SK-N-SH (cell line): ENCODE measurements around the gene HOXD13. TPM values are rescaled to one million over a fixed set of nuclear protein-coding genes. Genes with fewer than 3 reads are reported as not detected.

Experiments
- CTCF ChIA-PET: fragments of 300-600, 350-600 bp; formaldehyde crosslinking; extraction: SDS; loops from one replicate; lab custom pipeline; 2021; lab: Yijun Ruan, JAX
- POLR2A ChIA-PET: fragments of 350-600 bp; sonication (Branson Sonifier 250); formaldehyde crosslinking; extraction: SDS; loops from one replicate; lab custom pipeline; 2020; ENCODE audit warnings: antibody characterized with exemption, inconsistent platforms; lab: Yijun Ruan, JAX
- DNase-seq: peaks from one replicate; pipeline ENCODE4 v3.0.0; 2012
- H2AFZ ChIP-seq: fragments of 200-600 bp; sonication (generic); 2 replicates; pipeline ENCODE4 v1.8.1; 2016; ENCODE audit warnings: antibody characterized with exemption, mild to moderate bottlenecking, low read depth
- H3F3A ChIP-seq: fragments of 200-600 bp; sonication (generic); replicated peaks from 2 replicates; pipeline ENCODE3; 2016; ENCODE audit warnings: antibody characterized with exemption, mild to moderate bottlenecking; ENCODE audit not compliant: insufficient read depth
- H3K27ac ChIP-seq, 2 experiments: fragments of 200-500 bp in 1 of 2; fragments of 200-600 bp in 1 of 2; sonication (Bioruptor generic) in 1 of 2; sonication (generic), shearing (Covaris generic) in 1 of 2; 2 replicates each; pipeline versions ENCODE4 v1.5.1 to v1.6.1; 2014 to 2016; ENCODE audit warnings: low read depth in 2 of 2, inconsistent platforms in 1 of 2, low read length in 1 of 2, mild to moderate bottlenecking in 1 of 2, mixed read lengths in 1 of 2
- H3K27me3 ChIP-seq: fragments of 200-600 bp; sonication (generic), shearing (Covaris generic); 2 replicates; pipeline ENCODE4 v1.6.1; 2016; ENCODE audit warnings: mixed run types; ENCODE audit not compliant: insufficient read depth
- H3K36me3 ChIP-seq, 2 experiments: fragments of 200-500 bp in 1 of 2; fragments of 200-600 bp in 1 of 2; sonication (Bioruptor generic) in 1 of 2; sonication (generic) in 1 of 2; replicated peaks in 1 of 2; 2 replicates each; pipeline versions ENCODE3 to v1.5.1; 2014 to 2016; ENCODE audit warnings: low read length in 1 of 2, mild to moderate bottlenecking in 1 of 2; ENCODE audit not compliant: insufficient read depth in 2 of 2, control insufficient read depth in 1 of 2
- H3K4me1 ChIP-seq, 2 experiments: fragments of 200-500 bp in 1 of 2; fragments of 200-600 bp in 1 of 2; sonication (Bioruptor generic) in 1 of 2; sonication (generic), shearing (Covaris generic) in 1 of 2; 2 replicates each; pipeline versions ENCODE4 v1.5.1 to v1.6.1; 2014 to 2016; ENCODE audit warnings: low read depth in 1 of 2, low read length in 1 of 2, mixed run types in 1 of 2; ENCODE audit not compliant: insufficient read depth in 2 of 2, control insufficient read depth in 1 of 2
- H3K4me2 ChIP-seq: fragments of 200-600 bp; sonication (generic), shearing (Covaris generic); 2 replicates; pipeline ENCODE4 v1.6.1; 2017; ENCODE audit warnings: mixed run types
- H3K4me3 ChIP-seq, 2 experiments: fragments of 200-500 bp in 1 of 2; fragments of 200-600 bp in 1 of 2; sonication (Bioruptor generic) in 1 of 2; sonication (generic), shearing (Covaris generic) in 1 of 2; 2 replicates each; pipeline versions ENCODE4 v1.5.1 to v1.8.1; 2014 to 2016; ENCODE audit warnings: low read depth in 2 of 2, inconsistent platforms in 1 of 2, low read length in 1 of 2, mild to moderate bottlenecking in 1 of 2, mixed read lengths in 1 of 2, moderate library complexity in 1 of 2
- H3K79me2 ChIP-seq: fragments of 200-600 bp; sonication (generic); 2 replicates; pipeline ENCODE4 v1.8.1; 2017; ENCODE audit warnings: mild to moderate bottlenecking; ENCODE audit not compliant: insufficient read depth
- H3K9ac ChIP-seq: fragments of 200-600 bp; sonication (generic); 2 replicates; pipeline ENCODE4 v1.6.1; 2017; ENCODE audit warnings: mixed run types
- H3K9me2 ChIP-seq: fragments of 200-600 bp; sonication (generic); 2 replicates; pipeline ENCODE4 v1.6.1; 2017; ENCODE audit warnings: mixed run types
- H3K9me3 ChIP-seq: fragments of 200-600 bp; sonication (generic); 2 replicates; pipeline ENCODE4 v1.6.1; 2017; ENCODE audit warnings: mixed run types, mild to moderate bottlenecking, moderate library complexity
- H4K20me1 ChIP-seq: fragments of 200-600 bp; sonication (generic); 2 replicates; pipeline ENCODE4 v1.6.1; 2017; ENCODE audit warnings: mild to moderate bottlenecking, mixed run types; ENCODE audit not compliant: insufficient read depth
- CHD2 ChIP-seq: fragments of 150-350 bp; IDR thresholded peaks from 2 replicates; pipeline ENCODE4 v1.6.1; 2018; ENCODE audit warnings: low read length; ENCODE audit not compliant: partially characterized antibody
- CTCF ChIP-seq: fragments of 200-600 bp; sonication (generic); IDR thresholded peaks from 2 replicates; pipeline ENCODE4 v1.6.1; 2017; ENCODE audit warnings: antibody characterized with exemption, mild to moderate bottlenecking, moderate library complexity
- EP300 ChIP-seq, 2 experiments: IDR thresholded peaks; 2 replicates each; pipeline versions ENCODE4 v1.4.0 to v1.6.1; 2012; ENCODE audit warnings: borderline replicate concordance in 1 of 2, low read depth in 1 of 2, low read length in 1 of 2
- GABPA ChIP-seq: IDR thresholded peaks from 2 replicates; pipeline ENCODE4 v1.4.0; 2012; ENCODE audit warnings: low read depth, mild to moderate bottlenecking
- GATA2 ChIP-seq: sonication (generic); formaldehyde crosslinking; IDR thresholded peaks from 2 replicates; pipeline ENCODE4 v1.5.0; 2020; ENCODE audit warnings: mild to moderate bottlenecking, missing genetic modification reagents
- JUND ChIP-seq: IDR thresholded peaks from 2 replicates; pipeline ENCODE4 v1.4.0; 2012
- MAX ChIP-seq: IDR thresholded peaks from 2 replicates; pipeline ENCODE4 v1.4.0; 2012; ENCODE audit warnings: low read depth
- MEF2A ChIP-seq: IDR thresholded peaks from 2 replicates; pipeline ENCODE4 v1.4.0; 2012; ENCODE audit warnings: low read depth, borderline replicate concordance
- NRF1 ChIP-seq: IDR thresholded peaks from 2 replicates; pipeline ENCODE4 v1.6.1; 2012; ENCODE audit warnings: low read depth, mild to moderate bottlenecking, low read length
- POLR2AphosphoS5 ChIP-seq: IDR thresholded peaks from 2 replicates; pipeline ENCODE4 v1.6.1; 2012; ENCODE audit warnings: low read depth, low read length
- RCOR1 ChIP-seq: fragments of 150-350 bp; IDR thresholded peaks from 2 replicates; pipeline ENCODE4 v1.6.1; 2017; ENCODE audit warnings: antibody characterized with exemption, low read length
- REST ChIP-seq: IDR thresholded peaks from 2 replicates; pipeline ENCODE4 v1.6.1; 2012; ENCODE audit warnings: mild to moderate bottlenecking, low read depth, low read length, moderate library complexity
- SMC3 ChIP-seq: IDR thresholded peaks from 2 replicates; pipeline ENCODE4 v1.6.1; 2012; ENCODE audit warnings: low read depth, low read length, improper control_type of control experiment
- TAF1 ChIP-seq: IDR thresholded peaks from 2 replicates; pipeline ENCODE4 v1.6.1; 2012; ENCODE audit warnings: low read depth, mild to moderate bottlenecking, low read length, moderate library complexity, borderline replicate concordance
- TCF12 ChIP-seq: IDR thresholded peaks from 2 replicates; pipeline ENCODE4 v1.4.0; 2012
- TEAD4 ChIP-seq: IDR thresholded peaks from 2 replicates; pipeline ENCODE4 v1.4.0; 2012; ENCODE audit warnings: mild to moderate bottlenecking, borderline replicate concordance; ENCODE audit not compliant: insufficient read depth
- USF2 ChIP-seq: fragments of 150-350 bp; IDR thresholded peaks from 2 replicates; pipeline ENCODE4 v1.6.1; 2017; ENCODE audit warnings: antibody characterized with exemption, low read length, low read depth, borderline replicate concordance
- WGBS: methylation state at CpG from one replicate; pipeline ENCODE4 v1.1.6; 2017; ENCODE audit warnings: low lambda C conversion rate; 5-methylcytosine and 5-hydroxymethylcytosine counted together
- polyA plus RNA-seq, 3 experiments: library from polyadenylated mRNA; depleted of rRNA; stranded (reverse); fragments of >200 nt; gene quantifications; 2 replicates each; pipeline ENCODE4 v1.2.3, GENCODE V29; 2012

HOXD13 gene
- not detected in 2 replicates for polyA plus RNA-seq (2012; rRNA removed)
- polyA plus RNA-seq (2012; cell fraction: cytosol; rRNA removed) = 0.01 TPM in 1 of 2 replicates, not detected in the other
- polyA plus RNA-seq (2012; cell fraction: nucleus; rRNA removed) = not detected in 2 replicates

GRCh38 chr2:176092270-176093144, at the start of gene HOXD13:
Gene HOXD13 (plus strand): TSS chr2:176092721. CDS start chr2:176092891, 170 bp downstream.
- Histone ChIP-seq H2AFZ (no peak within 1 kb of the TSS), H3F3A (no peaks in the 10 kb centered on the region), H3K9me3 (no peaks in the 10 kb centered on the region), H4K20me1 (no peaks in the 10 kb centered on the region), H3K27ac (no peak within 1 kb of the TSS), H3K36me3 (no peaks in the 10 kb centered on the region), H3K4me1 (peaks cover 0 to 19% of the 10 kb centered on the region in 2 experiments; a peak in 1 of 4 replicates), H3K9ac (no peak within 1 kb of the TSS), H3K9me2 (no peaks in the 10 kb centered on the region), H3K27me3 (peaks cover 94% of the 10 kb centered on the region), H3K4me3 (peak within 1 kb of the TSS in 1 of 2 experiments; percentile 38; a peak in 3 of 4 replicates), H3K79me2 (no peaks in the 10 kb centered on the region), H3K4me2 (peak within 1 kb of the TSS; percentile 65; the same call in 1 of the 2 replicates)
- TF ChIP-seq CHD2 = no peak
- TF ChIP-seq EP300 (IDR thresholded peaks at IDR 0.05; ENCODE audit: borderline replicate concordance in 1 of 2, low read depth in 1 of 2, low read length in 1 of 2) = no peak
- no peak for TF ChIP-seq GABPA
- no peak for TF ChIP-seq SMC3
- no peak for TF ChIP-seq JUND
- TF ChIP-seq TEAD4 = no peak
- no peak for TF ChIP-seq MAX
- no peak for TF ChIP-seq RCOR1
- no peak for TF ChIP-seq MEF2A
- TF ChIP-seq TCF12 = no peak
- no peak for TF ChIP-seq NRF1
- no peak for TF ChIP-seq CTCF
- TF ChIP-seq REST = no peak
- TF ChIP-seq USF2 = no peak
- TF ChIP-seq TAF1 = no peak
- TF ChIP-seq POLR2AphosphoS5 = no peak
- no peak for TF ChIP-seq GATA2 (CRISPR knock-in tag)
- POLR2A ChIA-PET = interaction anchor here (0.7 kb wide), 1 partner anchor 111 kb away, joined by 3 read pairs; no protein-coding TSS in a partner anchor
- 6% methylated on average over 33 of the region's 95 CpGs for WGBS
- peak; percentile 72 for DNase-seq
- CTCF ChIA-PET = interaction anchor here (0.7 to 13.5 kb wide), 10 partner anchors 9 to 1393 kb away, joined by 3 to 264 read pairs (median 4); partner anchors contain the start of genes EVX2, HOXD10, HOXD11 and HOXD9
